ENCODE measurements around the gene ARPC1B. TPM values are rescaled to one million over a fixed set of nuclear protein-coding genes. Genes with fewer than 3 reads are reported as not detected.

The ARPC1B gene
- total and polyA plus RNA-seq, 3 donors from 2014 or later, result 50.5 to 64.9 (median 64.6) TPM

DNA sequence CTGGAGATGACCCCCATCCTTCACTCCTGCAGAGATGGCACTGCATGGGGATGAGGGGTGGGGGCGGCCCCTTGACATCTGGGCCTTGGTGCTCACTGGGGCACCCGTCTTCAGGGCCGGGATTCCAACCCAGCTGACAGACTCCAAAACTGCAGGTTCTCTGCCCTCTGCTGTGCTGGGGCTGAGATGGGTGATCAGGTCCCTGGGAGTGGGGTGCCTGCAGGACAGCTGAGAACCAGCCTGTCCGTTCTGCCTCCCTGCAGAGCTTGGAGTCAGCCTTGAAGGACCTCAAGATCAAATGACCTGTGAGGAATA lies 19.6 kb downstream of the ARPC1B start:
- intact Hi-C loops (cut with DNase I; ENCODE audit: low total_unique reads), result no loop called here
- no peak overlapping the region for H3K4me3 ChIP-seq
- H3K27me3 ChIP-seq, result no peaks in the 10 kb centered on the region
- DNase-seq, result no peak
- peaks cover 4% of the 10 kb centered on the region for H3K4me1 ChIP-seq
- WGBS, 2 donors, result 71 to 79% methylated on average over 2 to 4 of the region's 4 CpGs
- H3K9me3 ChIP-seq, result no peaks in the 10 kb centered on the region
- H3K36me3 ChIP-seq (ENCODE audit: low read depth, missing control alignments), result no peaks in the 10 kb centered on the region
- H3K27ac ChIP-seq, result no peak overlapping the region
- TF ChIP-seq, protein P1, sequence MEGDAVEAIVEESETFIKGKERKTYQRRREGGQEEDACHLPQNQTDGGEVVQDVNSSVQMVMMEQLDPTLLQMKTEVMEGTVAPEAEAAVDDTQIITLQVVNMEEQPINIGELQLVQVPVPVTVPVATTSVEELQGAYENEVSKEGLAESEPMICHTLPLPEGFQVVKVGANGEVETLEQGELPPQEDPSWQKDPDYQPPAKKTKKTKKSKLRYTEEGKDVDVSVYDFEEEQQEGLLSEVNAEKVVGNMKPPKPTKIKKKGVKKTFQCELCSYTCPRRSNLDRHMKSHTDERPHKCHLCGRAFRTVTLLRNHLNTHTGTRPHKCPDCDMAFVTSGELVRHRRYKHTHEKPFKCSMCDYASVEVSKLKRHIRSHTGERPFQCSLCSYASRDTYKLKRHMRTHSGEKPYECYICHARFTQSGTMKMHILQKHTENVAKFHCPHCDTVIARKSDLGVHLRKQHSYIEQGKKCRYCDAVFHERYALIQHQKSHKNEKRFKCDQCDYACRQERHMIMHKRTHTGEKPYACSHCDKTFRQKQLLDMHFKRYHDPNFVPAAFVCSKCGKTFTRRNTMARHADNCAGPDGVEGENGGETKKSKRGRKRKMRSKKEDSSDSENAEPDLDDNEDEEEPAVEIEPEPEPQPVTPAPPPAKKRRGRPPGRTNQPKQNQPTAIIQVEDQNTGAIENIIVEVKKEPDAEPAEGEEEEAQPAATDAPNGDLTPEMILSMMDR (IDR thresholded peaks at IDR 0.05), result no peak
- TF ChIP-seq POLR2A (IDR thresholded peaks at IDR 0.05), result no peak

GRCh38 chr7:99395616-99396327 lies 21.2 kb downstream of the ARPC1B start:
- Histone ChIP-seq H3K36me3 (ENCODE audit: low read depth, missing control alignments) (no peaks in the 10 kb centered on the region), H3K27me3 (no peaks in the 10 kb centered on the region), H3K27ac (no peak overlapping the region), H3K9me3 (no peaks in the 10 kb centered on the region), H3K4me3 (no peak overlapping the region), H3K4me1 (peaks cover 4% of the 10 kb centered on the region)
- DNase-seq, result no peak
- 81% methylated on average over 14 of the region's 14 CpGs for WGBS, 2 donors
- TF ChIP-seq, protein P1 (IDR thresholded peaks at IDR 0.05), result no peak
- no peak for TF ChIP-seq POLR2A (IDR thresholded peaks at IDR 0.05)
- intact Hi-C loops (cut with DNase I; ENCODE audit: low total_unique reads), result no loop called here

DNA sequence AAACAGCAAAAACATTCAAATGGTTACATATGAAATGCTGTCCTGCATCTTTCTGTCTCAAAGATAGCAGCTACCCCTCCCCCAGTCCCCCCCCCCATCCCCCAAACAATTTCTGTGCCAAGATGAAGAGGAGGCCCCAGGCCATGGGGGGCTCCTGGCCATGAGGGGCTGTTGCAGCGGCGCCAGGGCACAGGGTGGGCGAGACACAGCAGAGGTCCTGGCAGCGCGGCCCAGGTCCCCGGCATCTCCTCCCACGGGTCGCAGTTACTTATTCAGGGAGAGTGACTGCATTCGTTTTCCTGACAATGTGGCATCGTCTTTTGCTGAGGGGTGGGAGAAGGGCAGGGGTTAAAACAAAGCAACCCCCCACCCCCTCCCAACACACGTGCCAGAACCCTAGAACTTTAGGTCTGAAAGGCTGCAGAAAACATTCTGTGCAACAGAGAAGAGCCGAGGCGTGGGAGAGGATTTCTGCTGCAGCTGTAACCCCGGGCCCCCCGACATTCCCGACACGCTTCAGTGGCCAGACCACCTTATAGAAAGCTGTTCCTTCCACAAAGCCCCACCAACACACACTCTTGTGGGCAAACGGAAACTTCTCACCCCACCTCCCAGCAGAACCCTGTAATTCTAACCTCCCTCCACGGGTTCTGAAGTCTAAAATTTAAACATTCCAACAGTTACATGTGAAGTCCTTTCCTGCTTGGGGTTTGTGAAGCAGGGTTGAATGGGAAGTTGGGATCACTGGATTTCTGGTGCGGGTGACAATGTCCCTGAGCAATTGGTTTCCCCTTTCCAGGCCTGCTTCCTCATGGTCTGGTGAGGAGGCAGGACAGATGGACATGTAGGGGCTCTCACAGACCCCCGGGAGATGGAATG lies 22.1 kb downstream of the ARPC1B start:
- Histone ChIP-seq H3K27ac (no peak overlapping the region), H3K27me3 (no peaks in the 10 kb centered on the region), H3K36me3 (ENCODE audit: low read depth, missing control alignments) (no peaks in the 10 kb centered on the region), H3K4me3 (no peak overlapping the region), H3K4me1 (peaks cover 4% of the 10 kb centered on the region), H3K9me3 (no peaks in the 10 kb centered on the region)
- intact Hi-C loops (cut with DNase I; ENCODE audit: low total_unique reads), result no loop called here
- TF ChIP-seq, protein P1 (IDR thresholded peaks at IDR 0.05), result no peak
- no peak for TF ChIP-seq POLR2A (IDR thresholded peaks at IDR 0.05)
- DNase-seq, result no peak
- 64 to 65% methylated on average over 11 to 21 of the region's 21 CpGs for WGBS, 2 donors

DNA sequence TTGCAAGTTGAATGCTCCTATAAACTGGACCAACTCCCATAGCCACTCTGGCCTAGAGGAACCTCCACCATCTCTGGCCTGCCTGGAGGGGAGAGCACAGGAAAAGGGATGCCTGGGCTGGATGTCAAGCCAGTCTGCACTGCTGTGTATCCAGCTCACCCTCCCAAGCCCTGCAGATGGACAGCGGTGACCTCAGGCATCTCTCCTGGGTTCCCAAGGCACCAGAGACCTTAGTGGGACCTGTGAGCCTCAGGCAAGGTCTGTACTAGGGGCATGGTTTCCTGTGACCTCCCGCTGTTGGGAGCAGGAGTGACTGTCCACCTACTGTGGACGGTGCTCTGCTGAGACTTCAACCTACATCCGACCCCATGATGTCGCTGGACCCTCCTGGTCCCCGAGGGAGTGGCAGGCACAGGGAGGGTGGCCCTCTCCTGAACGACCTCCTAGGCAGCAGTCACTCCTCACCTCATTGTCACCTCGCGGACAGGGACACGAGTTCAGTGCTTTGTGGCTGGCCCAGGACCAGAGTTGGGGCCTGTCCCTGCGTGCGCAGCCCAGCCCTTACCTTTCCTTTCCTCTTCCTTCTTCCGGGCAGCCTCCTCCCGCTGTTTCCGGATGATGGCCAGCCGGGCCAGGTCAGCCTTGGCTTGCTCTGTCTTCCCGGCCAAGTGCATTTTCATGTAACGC lies 22.9 kb downstream of the ARPC1B start:
- 80 to 86% methylated on average over 12 to 18 of the region's 18 CpGs for WGBS, 2 donors
- intact Hi-C loops (cut with DNase I; ENCODE audit: low total_unique reads), result no loop called here
- no peaks in the 10 kb centered on the region for H3K27me3 ChIP-seq
- H3K4me3 ChIP-seq, result no peak overlapping the region
- TF ChIP-seq, protein P1 (IDR thresholded peaks at IDR 0.05), result no peak
- no peak for TF ChIP-seq POLR2A (IDR thresholded peaks at IDR 0.05)
- H3K27ac ChIP-seq, result no peak overlapping the region
- no peaks in the 10 kb centered on the region for H3K36me3 ChIP-seq (ENCODE audit: low read depth, missing control alignments)
- H3K9me3 ChIP-seq, result no peaks in the 10 kb centered on the region
- DNase-seq, result no peak
- H3K4me1 ChIP-seq, result peaks cover 4% of the 10 kb centered on the region
